Nucleus accumbens (tissue), 56 donors: Measurements from ENCODE around the gene LENG8.
A peak's percentile ranks its signal among the peaks of the same experiment; 100 is the strongest.

Source experiments
- DNase-seq, 56 donors: peaks; one replicate each; lab custom pipeline; 2025; lab: John Stamatoyannopoulos, UW

LENG8 gene

GRCh38 chr19:54421521-54421920 is 27.5 kb upstream of the LENG8 start:
- no peak for DNase-seq

GRCh38 chr19:54422136-54422535 is 26.9 kb upstream of the LENG8 start:
- DNase-seq: no peak

DNA sequence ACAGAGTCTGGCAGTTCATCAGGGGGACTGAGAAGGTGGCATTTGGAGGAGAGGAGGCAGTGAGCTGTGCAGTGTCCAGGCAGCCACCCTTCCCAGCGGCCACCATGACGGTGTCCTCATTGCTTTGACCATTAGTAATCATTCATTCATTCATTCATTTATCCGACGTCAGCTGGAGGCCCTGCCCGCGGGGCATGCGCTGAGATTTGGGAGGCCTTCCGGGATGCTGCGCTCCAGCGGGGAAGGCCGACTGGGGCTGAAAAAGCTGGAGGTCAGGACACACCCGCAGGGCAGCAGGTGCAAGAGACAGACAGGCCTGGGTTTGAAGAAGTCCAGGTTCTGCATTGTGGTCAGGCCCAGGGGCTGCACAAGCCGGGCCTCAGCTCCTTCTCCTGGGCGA is 24.8 kb upstream of the LENG8 start:
- no peak for DNase-seq

GRCh38 chr19:54424660-54425381 is 24.2 kb upstream of the LENG8 start:
- no peak for DNase-seq

DNA sequence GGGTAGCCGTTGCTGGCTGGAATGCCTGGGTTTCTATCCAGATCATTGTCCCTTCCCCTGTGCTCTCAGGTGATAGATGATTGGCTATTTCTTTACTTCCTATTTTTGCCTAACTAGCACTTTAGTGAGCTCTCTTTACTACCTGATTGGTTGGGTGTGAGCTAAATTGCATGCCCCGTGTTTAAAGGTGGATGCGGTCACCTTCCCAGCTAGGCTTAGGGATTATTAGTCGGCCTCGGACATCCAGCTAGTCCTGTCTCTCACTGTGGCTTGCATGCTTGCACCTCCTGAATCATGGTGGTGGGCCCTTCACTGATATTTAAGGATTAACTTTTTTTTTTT is 23.6 kb upstream of the LENG8 start:
- no peak for DNase-seq

DNA sequence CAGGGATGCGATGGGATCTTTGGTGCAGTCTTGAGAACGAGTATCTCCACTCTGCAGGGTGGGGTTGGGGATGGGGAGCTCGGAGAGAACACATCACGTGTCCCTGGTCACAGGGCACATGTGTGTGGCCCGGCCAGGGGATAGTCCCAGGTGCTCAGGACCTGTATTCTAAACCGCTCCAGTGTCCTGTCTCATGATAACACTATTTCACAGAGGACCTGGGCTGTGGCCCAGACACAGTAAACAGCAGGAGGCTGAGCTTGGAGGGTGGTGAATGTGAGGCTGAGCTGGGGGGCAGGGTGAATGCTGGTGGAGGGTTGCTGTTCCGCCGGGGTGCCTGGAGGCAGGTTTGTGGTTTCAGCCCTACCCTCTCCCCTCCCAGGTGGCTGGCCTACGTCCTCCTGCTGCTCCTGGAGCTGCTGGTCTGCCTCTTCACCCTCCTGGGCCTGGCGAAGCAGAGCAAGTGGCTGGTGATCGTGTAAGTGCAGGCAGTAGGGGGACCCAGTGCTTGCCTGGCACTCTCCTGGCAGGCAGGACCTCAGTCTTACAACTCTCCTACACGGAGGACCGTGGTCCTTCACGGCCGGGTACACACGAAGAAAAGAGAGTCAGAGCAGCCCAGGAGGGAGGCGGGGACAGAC is 22.6 kb upstream of the LENG8 start:
- DNase-seq: peak in 17 of 56 donors; percentile 7 to 71 (median 44)

- DNase-seq: no peak
Observed at GRCh38 chr19:54427586-54427985, 21.4 kb upstream of the LENG8 start.

DNA sequence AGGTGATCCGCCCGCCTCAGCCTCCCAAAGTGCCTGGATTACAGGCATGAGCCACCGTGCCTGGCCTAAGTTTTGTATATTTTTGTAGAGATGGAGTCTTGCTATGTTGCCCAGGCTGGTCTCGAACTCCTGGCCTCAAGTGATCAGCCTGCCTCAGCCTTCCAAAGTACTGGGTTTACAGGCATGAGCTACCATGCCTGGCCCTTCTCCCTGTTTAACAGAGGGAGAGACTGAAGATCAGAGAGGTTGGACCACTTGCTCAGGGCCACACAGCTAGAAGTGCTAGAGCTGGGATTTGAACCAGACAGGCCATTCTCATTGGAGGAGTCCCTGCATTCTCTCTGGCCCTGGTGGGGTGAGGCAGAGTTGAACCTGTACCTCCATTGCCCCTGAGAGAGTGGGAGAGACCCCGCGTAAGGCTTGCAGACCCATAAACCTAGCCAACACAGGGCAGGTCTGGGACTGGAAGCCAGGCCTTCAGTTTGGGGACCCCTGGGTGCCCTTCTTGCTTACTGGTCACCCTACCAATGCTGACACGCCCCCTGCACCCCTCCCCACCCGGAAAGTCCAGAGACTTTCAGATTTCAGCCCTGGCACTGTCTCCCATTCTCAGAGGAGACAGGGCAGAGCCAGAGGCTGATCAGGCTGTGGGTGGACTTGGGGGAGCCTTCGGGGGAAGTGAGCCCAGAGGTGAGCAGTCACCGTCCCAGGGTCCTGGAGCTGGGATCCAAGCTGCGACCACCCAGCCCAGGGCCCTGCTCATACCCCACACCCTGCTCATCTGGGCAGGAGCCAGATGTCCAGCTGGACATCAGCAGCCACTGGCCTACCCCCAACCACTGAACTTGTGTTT is 20.4 kb upstream of the LENG8 start:
- no peak for DNase-seq

- no peak for DNase-seq
Observed at GRCh38 chr19:54429176-54429495, 19.9 kb upstream of the LENG8 start.

- no peak for DNase-seq
Observed at GRCh38 chr19:54429545-54430227, 19.3 kb upstream of the LENG8 start.

GRCh38 chr19:54430306-54431254 is 18.4 kb upstream of the LENG8 start:
- peak in 46 of 56 donors; percentile 17 to 82 (median 54) for DNase-seq

DNA sequence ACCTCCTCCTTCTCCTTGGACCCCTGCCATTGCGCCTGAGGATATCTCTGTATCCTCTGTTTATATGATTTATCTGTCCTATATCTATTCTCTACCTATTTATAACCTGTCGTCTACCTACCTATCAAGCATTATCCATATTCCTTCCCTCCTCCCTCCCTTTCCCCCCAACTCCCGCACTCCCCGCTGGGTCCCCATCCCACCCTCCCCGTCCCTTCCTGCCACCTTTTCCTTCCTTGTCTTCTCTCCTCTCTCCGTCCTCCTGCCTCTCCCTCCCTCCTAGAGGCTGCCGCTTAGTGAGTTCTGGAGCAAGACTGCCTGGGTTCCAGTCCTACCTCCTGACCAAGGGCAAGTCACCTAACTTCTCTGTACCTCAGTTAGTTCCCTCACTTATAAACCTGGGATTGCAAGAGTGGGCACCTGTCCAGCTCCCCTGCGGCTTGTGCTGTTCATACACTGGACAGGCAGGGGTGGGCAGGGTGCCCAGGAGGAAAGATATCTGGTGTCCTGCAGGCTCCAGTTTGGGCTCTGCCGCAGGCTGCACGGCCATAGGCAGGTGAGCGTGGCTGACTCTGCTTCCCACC is 17.7 kb upstream of the LENG8 start:
- peak in 6 of 56 donors; percentile 12 to 40 (median 22) for DNase-seq

- DNase-seq: no peak
Observed at GRCh38 chr19:54432144-54432738, 16.8 kb upstream of the LENG8 start.

GRCh38 chr19:54433697-54434096 is 15.3 kb upstream of the LENG8 start:
- peak in 1 of 56 donors; percentile 24 for DNase-seq

GRCh38 chr19:54434112-54434872 is 14.7 kb upstream of the LENG8 start:
- DNase-seq: peak in 21 of 56 donors; percentile 14 to 68 (median 43)

- DNase-seq: peak in 21 of 56 donors; percentile 33 to 68 (median 52)
Observed at GRCh38 chr19:54434873-54435214, 14.2 kb upstream of the LENG8 start.

- peak in 13 of 56 donors; percentile 11 to 67 (median 54) for DNase-seq
Observed at GRCh38 chr19:54435551-54436016, 13.4 kb upstream of the LENG8 start.

DNA sequence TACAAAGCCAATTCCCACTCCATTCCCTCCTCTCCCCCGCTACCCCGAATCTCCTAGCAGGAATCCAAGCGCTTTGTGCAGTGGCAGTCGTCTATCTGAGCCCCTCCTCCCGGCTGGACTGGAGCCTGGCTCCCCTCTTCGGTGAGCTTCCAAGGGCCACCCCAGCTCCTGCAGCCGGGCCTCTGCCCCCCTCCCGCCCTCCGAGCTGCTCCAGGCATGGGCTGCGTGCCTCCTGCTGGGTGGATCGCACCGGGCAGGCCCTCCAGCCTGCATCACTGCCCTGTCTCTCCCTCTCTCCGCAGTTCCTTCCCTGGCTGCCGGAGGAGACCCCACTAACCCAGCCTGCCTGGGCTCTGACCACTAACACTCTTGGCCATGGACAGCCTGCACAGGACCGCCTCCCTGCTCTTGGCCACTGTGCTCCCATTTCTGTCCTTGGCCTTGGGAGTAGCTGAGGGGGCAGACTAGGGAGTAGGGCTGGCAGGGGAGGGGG is 12.9 kb upstream of the LENG8 start:
- DNase-seq: peak in 39 of 56 donors; percentile 17 to 70 (median 43)
